GM23338 (cell line): ENCODE measurements around the gene CLCN4.

ENCODE experiments used
- CREB1 ChIP-seq: fragments of 250-450 bp; sonication (Bioruptor Pico); IDR thresholded peaks from 2 replicates; pipeline ENCODE4 v1.5.0; 2020; ENCODE audit warnings: low read depth, mild to moderate bottlenecking, moderate library complexity
- EZH2 ChIP-seq: fragments of 200-600 bp; sonication (generic); IDR thresholded peaks from one replicate; pipeline ENCODE4 v1.8.0; 2017; ENCODE audit warnings: antibody characterized with exemption, mild to moderate bottlenecking, low read depth; ENCODE audit not compliant: unreplicated experiment
- EZH2phosphoT487 ChIP-seq: fragments of 200-600 bp; sonication (generic); IDR thresholded peaks from one replicate; pipeline ENCODE4 v1.8.1; 2018; ENCODE audit warnings: antibody characterized with exemption; ENCODE audit not compliant: unreplicated experiment
- JUNB ChIP-seq: IDR thresholded peaks from one replicate; pipeline ENCODE4 v1.6.1; 2016; ENCODE audit warnings: antibody characterized with exemption; ENCODE audit not compliant: unreplicated experiment
- POLR2AphosphoS5 ChIP-seq: IDR thresholded peaks from 2 replicates; pipeline ENCODE4 v1.6.1; 2016; ENCODE audit warnings: antibody characterized with exemption, low read depth
- ZNF331 ChIP-seq: fragments of 250-450 bp; sonication (Bioruptor Pico); IDR thresholded peaks from 2 replicates; pipeline ENCODE4 v1.5.0; 2020; ENCODE audit warnings: low read depth, mild to moderate bottlenecking, moderate library complexity
- TF ChIP-seq, protein P1 (sequence below), 2 experiments: fragments of 200-600 bp in 1 of 2; sonication (generic) in 1 of 2; conservative IDR thresholded peaks; 2 replicates each; pipeline versions ENCODE4 v1.5.1 to v1.6.1; 2016 to 2017; ENCODE audit warnings: antibody characterized with exemption in 2 of 2, low read depth in 2 of 2, mild to moderate bottlenecking in 2 of 2, moderate library complexity in 1 of 2
- TF ChIP-seq, protein P2 (sequence below): IDR thresholded peaks from one replicate; pipeline ENCODE4 v1.6.1; 2018; ENCODE audit warnings: antibody characterized with exemption; ENCODE audit not compliant: unreplicated experiment
- TF ChIP-seq, protein P3 (sequence below): IDR thresholded peaks from 2 replicates; pipeline ENCODE4 v1.6.1; 2016; ENCODE audit warnings: antibody characterized with exemption

DNA sequence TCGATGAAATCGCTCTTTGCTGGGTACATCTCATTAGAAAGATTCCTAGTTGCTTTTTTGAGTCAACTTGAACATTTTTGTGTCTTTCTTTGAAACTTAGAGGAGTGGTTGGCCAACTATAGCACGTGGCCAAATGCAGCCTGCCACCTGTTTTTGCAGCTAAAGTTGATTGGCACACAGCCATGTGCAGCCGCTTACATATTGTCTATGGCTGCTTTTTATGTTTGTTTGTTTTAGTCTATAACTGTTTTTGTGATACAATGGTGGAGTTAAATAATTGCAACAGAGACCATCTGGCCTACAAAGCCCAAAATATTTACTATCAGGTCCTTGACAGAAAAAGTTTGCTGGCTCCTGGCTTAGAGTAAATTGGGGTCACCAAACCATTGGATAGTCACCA is 86.3 kb downstream of the CLCN4 start:
- TF ChIP-seq, protein P1, sequence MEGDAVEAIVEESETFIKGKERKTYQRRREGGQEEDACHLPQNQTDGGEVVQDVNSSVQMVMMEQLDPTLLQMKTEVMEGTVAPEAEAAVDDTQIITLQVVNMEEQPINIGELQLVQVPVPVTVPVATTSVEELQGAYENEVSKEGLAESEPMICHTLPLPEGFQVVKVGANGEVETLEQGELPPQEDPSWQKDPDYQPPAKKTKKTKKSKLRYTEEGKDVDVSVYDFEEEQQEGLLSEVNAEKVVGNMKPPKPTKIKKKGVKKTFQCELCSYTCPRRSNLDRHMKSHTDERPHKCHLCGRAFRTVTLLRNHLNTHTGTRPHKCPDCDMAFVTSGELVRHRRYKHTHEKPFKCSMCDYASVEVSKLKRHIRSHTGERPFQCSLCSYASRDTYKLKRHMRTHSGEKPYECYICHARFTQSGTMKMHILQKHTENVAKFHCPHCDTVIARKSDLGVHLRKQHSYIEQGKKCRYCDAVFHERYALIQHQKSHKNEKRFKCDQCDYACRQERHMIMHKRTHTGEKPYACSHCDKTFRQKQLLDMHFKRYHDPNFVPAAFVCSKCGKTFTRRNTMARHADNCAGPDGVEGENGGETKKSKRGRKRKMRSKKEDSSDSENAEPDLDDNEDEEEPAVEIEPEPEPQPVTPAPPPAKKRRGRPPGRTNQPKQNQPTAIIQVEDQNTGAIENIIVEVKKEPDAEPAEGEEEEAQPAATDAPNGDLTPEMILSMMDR (conservative IDR thresholded peaks at IDR 0.05; ENCODE audit: low read depth in 2 of 2), result no peak
- TF ChIP-seq EZH2phosphoT487, result no peak
- TF ChIP-seq, protein P2, sequence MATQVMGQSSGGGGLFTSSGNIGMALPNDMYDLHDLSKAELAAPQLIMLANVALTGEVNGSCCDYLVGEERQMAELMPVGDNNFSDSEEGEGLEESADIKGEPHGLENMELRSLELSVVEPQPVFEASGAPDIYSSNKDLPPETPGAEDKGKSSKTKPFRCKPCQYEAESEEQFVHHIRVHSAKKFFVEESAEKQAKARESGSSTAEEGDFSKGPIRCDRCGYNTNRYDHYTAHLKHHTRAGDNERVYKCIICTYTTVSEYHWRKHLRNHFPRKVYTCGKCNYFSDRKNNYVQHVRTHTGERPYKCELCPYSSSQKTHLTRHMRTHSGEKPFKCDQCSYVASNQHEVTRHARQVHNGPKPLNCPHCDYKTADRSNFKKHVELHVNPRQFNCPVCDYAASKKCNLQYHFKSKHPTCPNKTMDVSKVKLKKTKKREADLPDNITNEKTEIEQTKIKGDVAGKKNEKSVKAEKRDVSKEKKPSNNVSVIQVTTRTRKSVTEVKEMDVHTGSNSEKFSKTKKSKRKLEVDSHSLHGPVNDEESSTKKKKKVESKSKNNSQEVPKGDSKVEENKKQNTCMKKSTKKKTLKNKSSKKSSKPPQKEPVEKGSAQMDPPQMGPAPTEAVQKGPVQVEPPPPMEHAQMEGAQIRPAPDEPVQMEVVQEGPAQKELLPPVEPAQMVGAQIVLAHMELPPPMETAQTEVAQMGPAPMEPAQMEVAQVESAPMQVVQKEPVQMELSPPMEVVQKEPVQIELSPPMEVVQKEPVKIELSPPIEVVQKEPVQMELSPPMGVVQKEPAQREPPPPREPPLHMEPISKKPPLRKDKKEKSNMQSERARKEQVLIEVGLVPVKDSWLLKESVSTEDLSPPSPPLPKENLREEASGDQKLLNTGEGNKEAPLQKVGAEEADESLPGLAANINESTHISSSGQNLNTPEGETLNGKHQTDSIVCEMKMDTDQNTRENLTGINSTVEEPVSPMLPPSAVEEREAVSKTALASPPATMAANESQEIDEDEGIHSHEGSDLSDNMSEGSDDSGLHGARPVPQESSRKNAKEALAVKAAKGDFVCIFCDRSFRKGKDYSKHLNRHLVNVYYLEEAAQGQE, result no peak
- TF ChIP-seq EZH2, result no peak
- TF ChIP-seq POLR2AphosphoS5, result no peak
- TF ChIP-seq, protein P3, sequence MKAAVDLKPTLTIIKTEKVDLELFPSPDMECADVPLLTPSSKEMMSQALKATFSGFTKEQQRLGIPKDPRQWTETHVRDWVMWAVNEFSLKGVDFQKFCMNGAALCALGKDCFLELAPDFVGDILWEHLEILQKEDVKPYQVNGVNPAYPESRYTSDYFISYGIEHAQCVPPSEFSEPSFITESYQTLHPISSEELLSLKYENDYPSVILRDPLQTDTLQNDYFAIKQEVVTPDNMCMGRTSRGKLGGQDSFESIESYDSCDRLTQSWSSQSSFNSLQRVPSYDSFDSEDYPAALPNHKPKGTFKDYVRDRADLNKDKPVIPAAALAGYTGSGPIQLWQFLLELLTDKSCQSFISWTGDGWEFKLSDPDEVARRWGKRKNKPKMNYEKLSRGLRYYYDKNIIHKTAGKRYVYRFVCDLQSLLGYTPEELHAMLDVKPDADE, result no peak
- no peak for TF ChIP-seq CREB1 (CRISPR knock-in tag)
- TF ChIP-seq ZNF331 (CRISPR knock-in tag), result no peak
- no peak for TF ChIP-seq JUNB
